ENCODE measurements around the gene RAMACL. TPM values are rescaled to one million over a fixed set of nuclear protein-coding genes. Genes with fewer than 3 reads are reported as not detected.

RAMACL gene
- total and polyA plus RNA-seq, 10 donors: 0.23 to 6.9 (median 2.9) TPM

GRCh38 chr6:166580076-166581050 is 6.1 kb downstream of the RAMACL start:
- Histone ChIP-seq H3K27me3 (replicated peaks in 1 of 7) (no peaks in the 10 kb centered on the region), H3K4me1 (peaks cover 0 to 16% (median 6%) of the 10 kb centered on the region in 6 donors), H3K36me3 (peaks cover 0 to 4% (median 0%) of the 10 kb centered on the region in 6 donors), H3K4me3 (no peak overlapping the region), H3K9me3 (peaks cover 0 to 19% (median 13%) of the 10 kb centered on the region in 8 donors), H3K27ac (no peak overlapping the region)
- TF ChIP-seq POLR2A (IDR thresholded peaks at IDR 0.05) (no peak), POLR2AphosphoS5 (IDR thresholded peaks at IDR 0.05) (no peak), CTCF (IDR thresholded peaks at IDR 0.05 in 8 of 11, conservative IDR thresholded peaks at IDR 0.05 in 3 of 11) (no peak)
- WGBS, 5 donors: 90 to 92% (median 91%) methylated on average over 15 to 17 of the region's 17 CpGs
- no peak for DNase-seq
- intact Hi-C loops (cut with DNase I; ENCODE audit: low total_unique reads): no loop called here

- 72 to 79% (median 77%) methylated on average over 9 of the region's 9 CpGs for WGBS, 5 donors
- Histone ChIP-seq H3K36me3 (peaks cover 0 to 4% (median 0%) of the 10 kb centered on the region in 6 donors), H3K27me3 (replicated peaks in 1 of 7) (no peaks in the 10 kb centered on the region), H3K27ac (no peak overlapping the region), H3K4me3 (no peak overlapping the region), H3K4me1 (peaks cover 0 to 10% (median 3%) of the 10 kb centered on the region in 6 donors), H3K9me3 (peaks cover 0 to 19% (median 13%) of the 10 kb centered on the region in 8 donors)
- DNase-seq: no peak
- TF ChIP-seq POLR2A (IDR thresholded peaks at IDR 0.05) (no peak), CTCF (IDR thresholded peaks at IDR 0.05 in 8 of 11, conservative IDR thresholded peaks at IDR 0.05 in 3 of 11) (no peak), POLR2AphosphoS5 (IDR thresholded peaks at IDR 0.05) (no peak)
- intact Hi-C loops (cut with DNase I; ENCODE audit: low total_unique reads): no loop called here
These were observed 7.1 kb downstream of the RAMACL start for GRCh38 chr6:166579237-166579850.

- peaks cover 0 to 19% (median 13%) of the 10 kb centered on the region in 8 donors for H3K9me3 ChIP-seq
- H3K27ac ChIP-seq: no peak overlapping the region
- peaks cover 0 to 4% (median 0%) of the 10 kb centered on the region in 6 donors for H3K36me3 ChIP-seq
- no peak for TF ChIP-seq POLR2A (IDR thresholded peaks at IDR 0.05)
- no peak for TF ChIP-seq CTCF (IDR thresholded peaks at IDR 0.05 in 8 of 11, conservative IDR thresholded peaks at IDR 0.05 in 3 of 11)
- TF ChIP-seq POLR2AphosphoS5 (IDR thresholded peaks at IDR 0.05): no peak
- H3K27me3 ChIP-seq (replicated peaks in 1 of 7): no peaks in the 10 kb centered on the region
- DNase-seq: no peak
- peaks cover 0 to 3% (median 0%) of the 10 kb centered on the region in 6 donors for H3K4me1 ChIP-seq
- WGBS, 5 donors: 93 to 97% (median 95%) methylated on average over 15 of the region's 15 CpGs
- intact Hi-C loops (cut with DNase I; ENCODE audit: low total_unique reads): no loop called here
- H3K4me3 ChIP-seq: no peak overlapping the region
These were observed 7.8 kb downstream of the RAMACL start for GRCh38 chr6:166578536-166579236.
